ENCODE data around the gene EEPD1.
"Not testable (repeated sequence)": the region's sequence is repeated elsewhere in the genome, so short reads cannot be mapped to it uniquely, and the experiment has no call there.

EEPD1 gene

DNA sequence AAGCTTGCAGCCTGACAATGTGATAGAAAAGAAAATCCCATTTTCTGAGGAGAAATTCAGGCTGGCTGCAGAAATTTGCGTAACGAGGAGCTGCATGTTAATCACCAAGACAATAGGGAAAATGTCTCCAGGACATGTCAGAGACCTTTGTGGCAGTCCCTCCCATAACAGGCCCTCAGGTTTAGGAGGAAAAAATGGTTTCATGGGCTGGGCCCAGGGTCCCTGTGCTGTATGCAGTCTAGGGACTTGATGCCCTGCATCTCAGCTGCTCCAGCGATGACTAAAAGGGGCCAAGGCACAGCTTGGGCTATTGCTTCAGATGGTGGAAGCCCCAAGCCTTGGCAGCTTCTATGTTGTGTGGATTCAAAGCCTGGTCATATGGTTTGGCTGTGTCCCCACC is 168.2 kb downstream of the EEPD1 start:
- not testable (repeated sequence) for H3K4me3 Mint-ChIP-seq, H3K9me3 Mint-ChIP-seq, H3K27ac Mint-ChIP-seq, H3K4me1 Mint-ChIP-seq, ATAC-seq, H3K36me3 Mint-ChIP-seq
- H3K27me3 Mint-ChIP-seq, result peaks cover 26% of the 10 kb centered on the region

- ATAC-seq, result no peak
- no peaks in the 10 kb centered on the region for H3K9me3 Mint-ChIP-seq
- H3K27ac Mint-ChIP-seq, result no peak overlapping the region
- no peaks in the 10 kb centered on the region for H3K27me3 Mint-ChIP-seq
- H3K4me1 Mint-ChIP-seq, result no peaks in the 10 kb centered on the region
- no peaks in the 10 kb centered on the region for H3K36me3 Mint-ChIP-seq
- no peak overlapping the region for H3K4me3 Mint-ChIP-seq
Observed at GRCh38 chr7:36336390-36336789, 183.3 kb downstream of the EEPD1 start.

DNA sequence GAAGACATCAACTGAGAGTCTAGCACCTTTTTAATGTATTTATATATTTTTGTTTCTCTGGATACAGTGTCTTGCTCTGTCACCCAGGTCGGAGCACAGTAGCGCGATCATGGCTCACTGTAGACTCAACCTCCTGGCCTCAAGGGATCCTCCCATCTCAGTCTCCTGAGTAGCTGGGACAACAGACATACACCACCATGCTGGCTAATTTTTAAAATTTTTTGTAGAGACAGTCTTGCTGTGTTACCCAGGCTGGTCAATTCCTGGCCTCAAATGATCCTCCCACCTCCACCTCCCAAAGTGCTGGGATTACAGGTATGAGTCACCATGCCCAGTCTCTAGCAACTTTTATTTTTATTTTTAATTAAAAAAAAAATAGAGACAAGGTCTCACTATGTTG is 185.2 kb downstream of the EEPD1 start:
- Mint-ChIP-seq H3K9me3 (no peaks in the 10 kb centered on the region), H3K4me3 (no peak overlapping the region), H3K27me3 (peaks cover 11% of the 10 kb centered on the region), H3K36me3 (no peaks in the 10 kb centered on the region), H3K27ac (no peak overlapping the region), H3K4me1 (no peaks in the 10 kb centered on the region)
- no peak for ATAC-seq

DNA sequence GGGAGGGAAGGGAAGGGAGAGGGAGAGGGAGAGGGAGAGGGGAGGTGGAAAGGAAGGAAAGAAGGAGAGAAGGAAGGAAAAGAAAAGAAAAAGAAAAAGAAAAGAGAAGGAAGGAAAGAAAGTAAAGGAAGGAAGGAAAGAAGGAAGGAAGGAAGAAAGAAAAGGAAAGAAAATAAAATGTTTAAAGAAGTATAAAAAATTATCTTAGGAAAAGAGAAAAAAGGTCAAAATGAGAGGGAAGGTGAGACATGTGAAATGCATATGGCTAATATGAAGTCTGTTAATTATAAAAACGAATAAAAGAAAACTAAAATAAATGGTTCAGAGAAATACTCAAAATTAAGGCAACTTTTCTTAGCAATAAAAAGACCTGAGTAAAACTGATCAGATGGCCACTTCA is 190.5 kb downstream of the EEPD1 start:
- no peaks in the 10 kb centered on the region for H3K4me1 Mint-ChIP-seq
- no peaks in the 10 kb centered on the region for H3K36me3 Mint-ChIP-seq
- H3K27ac Mint-ChIP-seq, result no peak overlapping the region
- H3K4me3 Mint-ChIP-seq, result no peak overlapping the region
- peaks cover 13% of the 10 kb centered on the region for H3K27me3 Mint-ChIP-seq
- ATAC-seq, result no peak
- no peaks in the 10 kb centered on the region for H3K9me3 Mint-ChIP-seq

DNA sequence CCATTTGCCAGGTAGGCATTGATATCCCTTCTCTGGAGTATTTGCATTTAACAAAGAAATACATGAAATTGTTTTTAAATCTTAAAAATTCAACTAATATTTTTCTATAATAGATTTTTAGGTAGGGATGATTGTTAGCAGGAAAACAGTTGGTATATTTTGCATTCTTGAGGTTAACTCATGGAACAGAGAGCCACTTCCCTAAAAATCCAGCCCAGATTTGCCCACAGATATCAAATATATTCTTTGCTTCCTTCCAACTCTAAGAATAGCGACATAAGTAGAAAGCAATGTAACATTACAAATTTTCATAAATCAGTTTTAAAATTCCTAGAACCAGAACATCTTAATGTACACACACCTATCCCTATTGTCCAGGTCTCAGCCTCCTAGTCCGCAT is 191.6 kb downstream of the EEPD1 start:
- Mint-ChIP-seq H3K4me1 (no peaks in the 10 kb centered on the region), H3K27me3 (peaks cover 13% of the 10 kb centered on the region), H3K4me3 (no peak overlapping the region), H3K36me3 (no peaks in the 10 kb centered on the region), H3K9me3 (no peaks in the 10 kb centered on the region), H3K27ac (no peak overlapping the region)
- ATAC-seq, result no peak

DNA sequence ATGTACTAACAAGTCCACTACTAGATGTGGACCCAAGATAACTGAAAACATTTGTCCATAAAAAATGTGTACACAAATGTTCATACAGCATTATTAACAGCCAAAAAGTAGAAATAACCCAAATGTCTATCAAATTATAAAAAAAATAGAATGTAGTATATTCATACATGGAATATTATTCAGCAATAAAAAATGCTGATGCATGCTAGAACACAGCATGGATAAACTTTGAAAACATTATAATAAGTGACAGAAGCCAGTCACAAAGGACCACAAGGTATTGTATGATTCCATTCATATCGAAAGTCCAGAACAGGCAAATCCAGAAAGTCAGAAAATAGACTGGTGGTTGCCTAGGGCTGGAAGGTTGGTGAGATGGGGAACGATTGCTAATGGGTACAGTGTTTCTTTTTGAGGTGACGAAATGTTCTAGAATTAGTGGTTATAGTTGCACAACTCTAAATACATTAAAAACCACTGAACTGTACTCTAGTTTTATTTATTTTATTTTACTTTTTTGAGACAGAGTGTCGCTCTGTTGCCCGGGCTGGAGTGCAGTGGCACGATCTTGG is 193.3 kb downstream of the EEPD1 start:
- Mint-ChIP-seq H3K27me3 (peaks cover 13% of the 10 kb centered on the region), H3K4me3 (no peak overlapping the region), H3K9me3 (no peaks in the 10 kb centered on the region), H3K4me1 (no peaks in the 10 kb centered on the region), H3K27ac (no peak overlapping the region), H3K36me3 (no peaks in the 10 kb centered on the region)
- ATAC-seq, result no peak

GRCh38 chr7:36348256-36348655 is 195.2 kb downstream of the EEPD1 start:
- H3K9me3 Mint-ChIP-seq, result no peaks in the 10 kb centered on the region

DNA sequence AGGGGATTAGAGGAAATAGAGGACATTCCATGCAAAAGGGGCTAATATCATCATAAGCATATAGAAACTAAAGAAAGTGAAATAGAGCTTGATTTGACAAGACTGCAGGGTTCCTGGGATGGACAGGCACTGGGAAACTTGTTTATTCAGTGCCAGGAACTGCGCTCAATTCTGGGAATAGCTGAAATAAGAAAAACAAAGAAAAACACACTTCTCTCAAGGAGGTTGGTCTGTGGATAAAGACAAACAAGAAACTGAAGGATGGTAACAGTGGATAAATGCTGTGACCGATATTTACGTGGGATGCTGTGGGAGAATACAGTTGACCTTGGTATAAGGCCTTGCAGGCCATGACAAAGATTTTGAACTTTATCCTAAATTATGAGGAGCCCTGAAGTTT is 195.7 kb downstream of the EEPD1 start:
- Mint-ChIP-seq H3K9me3 (no peaks in the 10 kb centered on the region), H3K36me3 (no peaks in the 10 kb centered on the region), H3K4me1 (no peaks in the 10 kb centered on the region), H3K27ac (no peak overlapping the region), H3K4me3 (no peak overlapping the region), H3K27me3 (no peaks in the 10 kb centered on the region)
- no peak for ATAC-seq

More at GRCh38 chr7:36348256-36348655, 195.2 kb downstream of the EEPD1 start:
- no peak for ATAC-seq
- no peak overlapping the region for H3K4me3 Mint-ChIP-seq
- peaks cover 3% of the 10 kb centered on the region for H3K27me3 Mint-ChIP-seq
- no peaks in the 10 kb centered on the region for H3K36me3 Mint-ChIP-seq
- no peaks in the 10 kb centered on the region for H3K4me1 Mint-ChIP-seq
- H3K27ac Mint-ChIP-seq, result no peak overlapping the region

GRCh38 chr7:36349626-36350025 is 196.6 kb downstream of the EEPD1 start:
- H3K27ac Mint-ChIP-seq, result no peak overlapping the region
- no peaks in the 10 kb centered on the region for H3K4me1 Mint-ChIP-seq
- ATAC-seq, result no peak
- no peaks in the 10 kb centered on the region for H3K9me3 Mint-ChIP-seq
- no peaks in the 10 kb centered on the region for H3K36me3 Mint-ChIP-seq
- H3K27me3 Mint-ChIP-seq, result no peaks in the 10 kb centered on the region
- H3K4me3 Mint-ChIP-seq, result no peak overlapping the region
